Measurements from ENCODE around the gene MEF2A.
"Not testable (repeated sequence)": the region's sequence is repeated elsewhere in the genome, so short reads cannot be mapped to it uniquely, and the experiment has no call there.

MEF2A gene

DNA sequence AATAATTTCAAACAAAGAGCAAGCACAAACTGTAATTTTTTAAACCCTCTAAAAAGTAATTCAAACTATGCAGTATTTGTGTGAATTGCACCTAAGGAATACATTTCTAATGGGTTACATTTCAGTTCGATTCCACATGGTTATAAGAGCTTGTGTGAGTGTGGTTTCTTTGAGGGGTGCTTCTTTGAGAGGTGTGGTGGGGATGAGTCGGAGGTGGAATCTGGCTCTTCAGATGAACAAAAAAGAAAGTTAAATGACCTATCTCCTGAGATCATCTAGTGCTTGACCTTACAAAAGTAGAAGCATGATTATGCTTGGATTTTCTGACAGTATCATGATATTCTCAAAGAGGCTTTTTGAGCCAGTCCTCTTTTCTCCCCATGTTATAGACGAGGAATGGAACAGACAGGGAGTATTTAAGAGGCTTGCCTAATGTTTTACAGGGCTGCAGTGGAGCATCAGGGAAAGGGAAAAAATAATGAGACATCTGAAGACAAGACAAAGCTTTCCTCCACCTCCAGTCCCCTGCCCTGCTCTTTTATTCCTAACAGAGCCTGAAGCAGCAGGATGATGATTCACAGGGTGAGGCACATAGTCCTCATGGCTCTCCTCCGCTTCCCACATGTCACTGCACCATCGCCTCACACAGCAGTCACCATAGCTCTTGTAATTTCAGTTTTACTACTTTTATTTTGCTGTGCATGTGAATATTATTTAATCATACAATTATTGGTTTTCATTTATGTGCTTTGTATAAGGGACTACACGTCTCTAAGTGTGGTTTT is 85.4 kb downstream of the MEF2A start:
- DNase-seq = no peak

GRCh38 chr15:99656205-99656604 is 90.4 kb downstream of the MEF2A start:
- no peak for DNase-seq

GRCh38 chr15:99657996-99658395 is 92.2 kb downstream of the MEF2A start:
- no peak for DNase-seq

- no peak for DNase-seq
Measured at GRCh38 chr15:99662903-99663302, 97.1 kb downstream of the MEF2A start.

- DNase-seq = not testable (repeated sequence)
Measured at GRCh38 chr15:99666073-99666472, 100.3 kb downstream of the MEF2A start.

DNA sequence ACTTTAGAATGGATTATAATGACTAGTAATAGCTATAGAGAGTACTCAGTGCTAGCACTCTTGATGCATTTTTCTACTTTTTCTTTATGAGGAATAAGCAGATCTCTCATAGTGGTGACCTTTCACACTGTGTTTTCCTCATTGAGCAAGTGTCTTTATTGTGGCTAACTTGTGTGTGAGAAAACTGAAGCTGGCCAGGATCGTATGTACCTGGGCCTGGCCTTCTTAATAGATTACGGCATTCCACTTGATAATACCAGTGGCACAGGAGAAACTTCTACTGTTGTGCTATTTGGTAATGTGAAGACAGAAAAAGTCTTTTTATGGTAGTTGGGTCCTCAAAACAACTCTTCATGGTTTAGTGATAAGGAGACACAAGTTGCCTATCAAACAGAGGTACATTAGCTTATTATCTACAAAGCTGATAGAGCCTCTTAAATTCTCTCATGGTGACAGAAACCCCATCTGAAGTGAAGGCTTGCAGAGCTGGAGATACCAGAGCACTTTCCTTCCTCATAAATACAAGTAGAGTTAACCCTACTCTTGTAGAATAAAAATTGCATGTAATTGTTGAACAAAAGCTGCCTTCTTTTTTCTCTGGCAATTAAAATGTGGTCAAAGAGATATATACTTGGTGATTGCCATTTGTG is 102.9 kb downstream of the MEF2A start:
- DNase-seq = peak; percentile 15

DNA sequence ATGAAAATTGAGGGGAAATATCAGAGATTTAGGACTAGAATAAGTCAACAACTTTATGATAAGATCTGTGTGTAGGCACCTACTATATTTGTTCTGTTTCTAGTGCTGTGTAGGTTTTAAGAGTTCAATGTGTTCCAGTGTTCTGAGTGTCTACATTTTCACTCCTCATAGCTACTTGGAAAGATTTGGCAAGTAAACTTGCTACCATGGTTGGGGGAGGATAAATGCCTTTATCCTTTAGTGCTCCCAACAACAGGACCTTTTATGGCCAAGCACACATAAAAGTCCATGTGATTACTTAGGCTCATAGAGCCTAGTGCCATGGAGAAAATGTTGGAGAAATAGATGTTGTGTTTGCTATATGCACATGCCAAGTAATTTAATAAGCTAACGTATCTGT is 103.5 kb downstream of the MEF2A start:
- DNase-seq = no peak

- DNase-seq = no peak
Measured at GRCh38 chr15:99671926-99672635, 106.3 kb downstream of the MEF2A start.

- no peak for DNase-seq
Measured at GRCh38 chr15:99673111-99673510, 107.3 kb downstream of the MEF2A start.

DNA sequence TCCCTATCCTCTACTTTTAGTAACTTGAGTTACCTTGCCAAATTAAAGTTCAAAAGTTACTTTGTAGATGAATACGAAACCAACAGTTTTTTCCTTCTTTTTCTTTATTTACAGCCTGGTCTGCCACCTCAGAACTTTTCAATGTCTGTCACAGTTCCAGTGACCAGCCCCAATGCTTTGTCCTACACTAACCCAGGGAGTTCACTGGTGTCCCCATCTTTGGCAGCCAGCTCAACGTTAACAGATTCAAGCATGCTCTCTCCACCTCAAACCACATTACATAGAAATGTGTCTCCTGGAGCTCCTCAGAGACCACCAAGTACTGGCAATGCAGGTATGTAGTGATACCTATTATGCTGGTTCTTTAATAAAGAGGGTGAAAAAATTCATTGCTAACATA is 108.5 kb downstream of the MEF2A start:
- no peak for DNase-seq

GRCh38 chr15:99677540-99678134 is 111.9 kb downstream of the MEF2A start:
- DNase-seq = no peak

GRCh38 chr15:99680276-99680675 is 114.5 kb downstream of the MEF2A start:
- DNase-seq = no peak

GRCh38 chr15:99681990-99682389 is 116.2 kb downstream of the MEF2A start:
- DNase-seq = no peak

DNA sequence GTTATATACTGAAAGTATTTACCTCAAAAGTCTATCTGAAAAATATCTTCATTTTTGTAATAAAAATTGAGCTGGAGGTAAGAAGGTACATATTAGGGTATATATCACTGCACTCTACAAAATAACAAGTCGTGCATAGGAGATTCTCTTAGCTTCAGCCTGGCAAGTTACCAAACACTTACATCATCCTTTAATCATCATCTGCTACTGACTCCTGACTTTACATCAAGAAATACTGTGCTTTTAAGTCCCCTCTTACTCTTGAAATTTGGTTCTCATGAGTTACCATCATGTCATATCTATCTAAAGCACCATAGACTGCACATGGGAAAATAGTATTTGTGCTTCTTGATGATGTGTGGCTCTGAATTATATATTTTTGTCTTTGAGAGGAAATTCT is 116.7 kb downstream of the MEF2A start:
- DNase-seq = no peak

GRCh38 chr15:99683000-99683670 is 117.4 kb downstream of the MEF2A start:
- no peak for DNase-seq

DNA sequence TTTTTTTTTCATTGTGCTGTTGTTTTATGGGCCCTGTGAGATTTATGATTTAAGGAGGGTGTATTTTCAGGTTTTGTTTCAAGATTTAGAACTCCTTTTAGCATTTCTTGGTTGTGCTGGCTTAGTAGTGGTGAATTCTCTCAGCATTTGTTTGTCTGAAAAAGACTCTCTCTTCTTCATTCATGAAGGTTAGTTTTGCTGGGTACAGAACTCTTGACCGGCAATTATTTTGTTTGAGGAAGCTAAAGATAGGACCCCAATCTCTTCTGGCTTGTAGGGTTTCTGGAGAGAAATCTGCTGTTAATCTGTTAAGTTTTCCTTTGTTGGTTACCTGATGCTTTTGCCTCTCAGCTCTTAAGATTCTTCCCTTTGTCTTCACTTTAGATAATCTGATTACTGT is 120.5 kb downstream of the MEF2A start:
- DNase-seq = no peak

- DNase-seq = no peak
Measured at GRCh38 chr15:99692825-99693224, 127.0 kb downstream of the MEF2A start.

DNA sequence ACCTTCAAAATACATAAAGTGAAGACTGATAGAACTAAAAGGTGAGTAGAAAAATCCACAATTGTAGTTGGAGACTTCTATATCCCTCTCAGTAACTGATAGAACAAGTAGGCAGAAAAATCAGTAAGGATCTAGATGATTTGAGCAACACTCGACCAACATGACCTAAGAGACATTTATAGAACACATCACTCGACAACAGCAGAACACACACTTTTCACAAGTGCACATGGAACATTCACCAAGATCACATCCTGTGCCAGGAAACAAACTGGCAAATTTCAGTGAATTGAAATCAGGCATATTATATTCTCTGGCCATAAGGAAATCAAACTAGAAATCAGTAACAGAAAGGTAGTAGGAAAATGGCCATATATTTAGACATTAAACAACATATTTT is 130.3 kb downstream of the MEF2A start:
- no peak for DNase-seq

GRCh38 chr15:99702895-99703602 is 137.3 kb downstream of the MEF2A start:
- peak; percentile 14 for DNase-seq

DNA sequence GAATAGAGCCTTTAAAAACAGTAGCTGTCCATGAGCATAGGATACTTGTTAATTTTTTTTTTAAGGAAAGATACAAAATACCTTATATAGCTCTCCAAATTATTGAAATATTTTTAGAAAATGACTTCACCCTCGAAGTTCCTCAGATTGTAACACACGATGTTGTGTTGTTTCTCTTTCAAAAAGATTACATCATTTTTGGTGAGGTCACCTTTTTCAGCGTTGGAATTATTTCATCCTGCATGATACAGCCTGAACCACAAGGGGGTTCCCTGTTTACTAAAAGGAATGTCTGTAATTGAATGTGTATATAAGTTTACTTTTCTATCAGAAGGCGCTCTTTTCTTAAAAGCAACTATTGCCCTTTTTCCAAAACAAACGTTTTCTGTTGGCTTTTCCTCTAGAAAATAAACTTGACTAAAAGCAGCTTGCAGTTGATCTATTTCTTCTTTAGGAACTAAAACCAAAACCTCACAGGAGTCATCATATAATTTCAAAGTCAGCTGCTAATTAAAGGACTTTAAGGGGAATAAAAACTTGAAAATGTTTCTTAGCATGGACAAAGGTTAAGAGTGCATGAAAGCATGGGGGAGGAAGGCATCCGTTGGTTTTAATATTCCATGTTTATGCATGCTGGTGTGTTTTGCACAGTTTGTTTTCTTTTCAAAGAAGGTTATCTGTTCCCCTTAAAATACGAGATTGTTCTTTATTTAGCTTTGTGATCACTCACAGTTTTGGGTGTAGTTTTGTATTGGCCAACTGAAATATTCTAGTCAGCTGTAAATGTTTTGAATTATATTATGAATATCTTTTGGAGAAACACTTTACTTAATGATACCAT is 138.0 kb downstream of the MEF2A start:
- DNase-seq = peak; percentile 83

DNA sequence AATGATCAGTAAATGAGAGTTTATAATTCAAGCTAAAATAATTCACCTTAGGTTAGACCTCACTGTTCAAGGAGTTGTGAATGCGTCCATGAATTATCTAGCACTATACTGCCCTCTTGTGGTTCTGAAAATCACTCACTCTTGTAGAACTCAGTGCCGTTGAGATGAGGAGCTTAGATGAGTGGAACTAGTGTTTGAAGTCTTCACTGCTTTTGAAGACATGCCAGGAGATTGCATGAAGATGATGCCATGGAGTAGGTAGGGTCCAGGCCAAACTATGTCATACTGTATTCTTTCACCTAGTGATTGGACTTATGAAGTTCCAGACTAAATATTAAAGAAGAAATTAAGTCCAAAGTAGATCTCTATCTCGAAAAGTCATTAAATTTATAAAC is 138.7 kb downstream of the MEF2A start:
- DNase-seq = peak; percentile 95

Data from hematopoietic multipotent progenitor cell treated with erythropoietin and hydrocortisone succinate and interleukin-3 and kit ligand, for 6 days (in vitro differentiated cells).